SH-SY5Y (cell line): ENCODE results near the gene IFIT1.
A peak's percentile ranks its signal among the peaks of the same experiment; 100 is the strongest.

ENCODE experiments used
- GATA2 ChIP-seq: IDR thresholded peaks from 2 replicates; pipeline ENCODE4 v1.6.1; 2011; ENCODE audit warnings: mild to moderate bottlenecking, low read depth, low read length
- GATA3 ChIP-seq: IDR thresholded peaks from 2 replicates; pipeline ENCODE4 v1.6.1; 2011; ENCODE audit warnings: low read depth, mild to moderate bottlenecking, low read length, moderate library complexity

Gene IFIT1

DNA sequence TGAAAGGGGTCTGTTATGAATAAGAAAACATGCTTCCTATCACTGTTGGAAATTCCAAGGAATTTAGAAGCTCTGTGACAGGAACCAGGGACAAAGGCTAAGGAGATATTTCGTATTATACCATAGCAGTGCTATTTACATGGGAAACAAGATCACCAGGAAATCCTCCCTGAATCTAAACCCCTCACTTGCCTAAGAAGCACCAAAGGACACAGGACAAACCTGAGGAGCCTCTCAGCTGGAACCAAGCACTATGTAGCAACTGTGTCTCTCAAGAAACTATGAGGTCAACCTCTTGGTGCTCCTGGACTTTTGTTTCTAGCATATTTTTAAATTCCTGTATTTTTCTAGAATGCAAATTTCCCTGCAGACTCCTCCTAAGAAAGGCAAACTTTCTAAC lies 35.3 kb upstream of the IFIT1 start:
- TF ChIP-seq GATA3 (no peak), GATA2 (no peak)

DNA sequence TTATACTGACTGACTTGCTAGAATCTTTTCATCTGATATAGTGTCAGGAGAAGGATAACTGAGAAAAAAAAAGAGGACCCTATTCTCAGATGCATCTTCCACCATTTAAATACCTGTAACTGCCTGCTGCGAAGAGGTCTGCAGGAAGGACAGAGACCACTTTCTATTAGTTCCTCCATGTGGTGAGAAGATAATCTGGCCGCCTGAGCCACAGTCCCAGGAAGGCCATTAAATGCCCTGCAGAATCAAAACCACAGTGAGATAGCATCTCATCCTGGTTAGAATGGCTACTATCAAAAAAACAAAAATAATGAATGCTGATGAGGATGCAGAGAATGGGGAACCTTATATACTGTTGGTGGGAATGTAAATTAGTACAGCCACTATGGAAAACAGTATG lies 34.4 kb upstream of the IFIT1 start:
- TF ChIP-seq GATA3 (0 out of 2 replicates have a peak, but pooled peaks have one; percentile 39), GATA2 (peak; percentile 40; the same call in 1 of the 2 replicates)

DNA sequence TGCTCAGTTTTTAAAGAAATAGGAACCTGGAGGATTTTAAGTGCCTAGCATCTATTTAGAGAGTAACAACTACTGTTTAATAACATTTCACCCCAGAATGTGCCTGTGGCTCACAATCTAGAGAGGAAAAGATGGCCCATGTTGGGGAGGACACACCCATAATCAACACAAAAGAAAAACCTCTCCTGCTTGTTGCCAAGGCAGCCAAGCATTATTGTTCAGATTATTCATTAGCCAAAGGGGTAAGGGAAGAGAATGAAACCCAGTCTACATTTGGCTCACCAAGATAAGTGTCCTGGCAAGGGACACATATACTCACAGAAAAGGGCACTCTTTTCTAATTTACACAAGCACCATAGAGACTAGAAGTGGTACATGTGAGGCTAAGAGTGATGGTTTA lies 32.3 kb upstream of the IFIT1 start:
- no peak for TF ChIP-seq GATA3
- no peak for TF ChIP-seq GATA2

DNA sequence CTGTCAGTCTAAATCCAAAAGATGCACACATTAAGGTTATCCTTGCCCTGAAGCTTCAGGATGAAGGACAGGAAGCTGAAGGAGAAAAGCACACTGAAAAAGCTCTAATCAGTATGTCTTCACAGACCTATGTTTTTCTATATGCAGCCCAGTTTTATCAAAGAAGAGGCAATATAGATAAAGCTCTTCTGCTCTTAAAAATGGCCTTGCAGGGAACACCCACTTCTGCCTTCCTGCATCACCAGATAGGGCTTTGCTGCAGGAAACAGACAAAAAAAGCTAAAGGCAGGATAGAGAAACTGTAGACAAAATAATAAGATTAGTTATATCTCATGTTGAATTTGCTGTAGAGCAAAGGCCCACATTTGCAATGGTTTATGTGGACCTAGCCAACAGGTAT lies 29.5 kb upstream of the IFIT1 start:
- TF ChIP-seq GATA2 = no peak
- TF ChIP-seq GATA3 = no peak

DNA sequence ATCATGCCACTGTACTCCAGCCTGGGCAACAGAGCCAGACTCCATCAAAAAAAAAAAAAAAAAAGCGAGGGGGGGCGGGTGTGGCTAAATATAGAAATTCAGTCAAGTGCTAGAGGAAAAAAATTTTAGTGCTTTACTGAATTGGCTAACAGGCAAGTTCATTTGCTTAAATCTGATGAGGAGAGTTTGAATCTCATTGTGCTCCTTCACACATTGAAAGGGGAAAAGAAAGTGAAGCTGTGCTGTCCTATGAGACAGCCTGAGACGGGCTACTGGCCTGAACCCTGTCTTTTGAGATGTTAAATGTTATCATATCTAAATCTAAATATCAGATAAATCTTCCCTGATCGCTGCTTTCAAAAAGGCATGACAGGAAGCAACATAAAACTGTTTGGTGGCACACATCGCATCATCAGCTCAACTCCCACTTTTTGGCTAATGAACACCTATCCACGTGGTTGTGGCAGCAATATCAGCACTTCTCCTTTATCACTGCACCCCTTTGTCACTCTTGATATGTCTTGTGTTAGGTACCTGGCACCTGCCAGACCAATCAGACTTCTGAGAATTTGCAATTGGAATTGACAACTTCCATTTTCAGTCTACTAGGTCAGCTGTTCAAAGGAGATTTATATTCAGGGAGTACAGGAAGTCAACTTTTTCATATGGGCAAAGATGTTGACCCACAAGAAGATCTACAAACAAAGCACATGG lies 28.5 kb upstream of the IFIT1 start:
- TF ChIP-seq GATA2 (no peak), GATA3 (no peak)

DNA sequence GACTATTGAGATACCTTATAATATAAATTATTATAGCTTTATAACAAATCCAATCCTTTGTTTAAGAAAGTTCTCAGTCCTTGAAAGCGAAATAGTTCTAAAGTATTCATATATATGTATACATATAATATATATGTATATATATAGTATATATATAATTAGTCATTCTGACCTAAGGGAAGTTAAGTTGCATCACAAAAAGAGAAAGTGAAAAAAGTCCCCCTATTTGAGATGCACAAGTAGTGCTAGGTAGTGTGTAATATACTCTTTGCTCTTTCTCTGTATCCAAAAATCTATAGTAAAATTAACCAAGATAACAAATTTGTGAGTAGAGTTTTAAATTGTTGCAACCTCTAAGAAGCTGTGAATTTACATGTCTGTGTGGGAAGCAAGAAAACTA lies 27.9 kb upstream of the IFIT1 start:
- TF ChIP-seq GATA2 (no peak), GATA3 (no peak)

DNA sequence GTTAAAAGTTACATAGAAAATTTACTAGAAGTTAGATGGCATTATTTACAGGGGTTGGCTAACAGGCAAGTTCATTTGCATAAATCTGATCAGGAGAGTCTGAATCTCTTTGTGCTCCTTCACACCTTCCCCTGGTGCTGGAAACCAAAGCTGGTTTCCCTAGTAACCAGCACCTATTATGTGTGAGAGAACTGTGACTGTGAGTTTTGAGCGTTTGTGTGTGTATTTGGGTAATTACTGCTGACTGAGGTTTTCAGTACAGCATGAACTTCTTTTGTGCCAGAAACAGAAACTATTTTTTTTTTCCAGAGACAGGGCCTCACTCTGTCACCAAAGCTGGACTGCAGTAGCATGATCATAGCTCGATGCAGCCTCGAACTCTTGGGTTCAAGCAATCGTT lies 24.9 kb upstream of the IFIT1 start:
- TF ChIP-seq GATA3 (no peak), GATA2 (no peak)

DNA sequence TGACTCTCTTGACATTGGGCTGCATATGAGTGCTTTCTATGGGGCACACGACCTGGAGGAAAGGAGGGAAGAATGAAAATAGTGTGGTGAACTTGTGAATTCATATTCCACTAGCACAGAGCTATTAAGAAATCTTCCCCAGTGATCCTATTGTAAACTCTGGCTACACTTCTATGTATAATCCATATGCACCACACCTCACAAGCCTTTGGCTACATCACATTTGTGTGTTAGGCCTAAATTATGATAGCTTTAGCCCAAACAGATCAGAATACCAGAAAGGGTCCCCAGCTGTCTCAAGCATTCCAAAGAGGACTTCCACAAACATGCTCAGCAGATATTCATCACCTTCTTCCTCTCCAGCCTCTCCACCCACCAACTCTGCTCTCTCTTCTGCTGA lies 24.3 kb upstream of the IFIT1 start:
- TF ChIP-seq GATA2 (no peak), GATA3 (no peak)

DNA sequence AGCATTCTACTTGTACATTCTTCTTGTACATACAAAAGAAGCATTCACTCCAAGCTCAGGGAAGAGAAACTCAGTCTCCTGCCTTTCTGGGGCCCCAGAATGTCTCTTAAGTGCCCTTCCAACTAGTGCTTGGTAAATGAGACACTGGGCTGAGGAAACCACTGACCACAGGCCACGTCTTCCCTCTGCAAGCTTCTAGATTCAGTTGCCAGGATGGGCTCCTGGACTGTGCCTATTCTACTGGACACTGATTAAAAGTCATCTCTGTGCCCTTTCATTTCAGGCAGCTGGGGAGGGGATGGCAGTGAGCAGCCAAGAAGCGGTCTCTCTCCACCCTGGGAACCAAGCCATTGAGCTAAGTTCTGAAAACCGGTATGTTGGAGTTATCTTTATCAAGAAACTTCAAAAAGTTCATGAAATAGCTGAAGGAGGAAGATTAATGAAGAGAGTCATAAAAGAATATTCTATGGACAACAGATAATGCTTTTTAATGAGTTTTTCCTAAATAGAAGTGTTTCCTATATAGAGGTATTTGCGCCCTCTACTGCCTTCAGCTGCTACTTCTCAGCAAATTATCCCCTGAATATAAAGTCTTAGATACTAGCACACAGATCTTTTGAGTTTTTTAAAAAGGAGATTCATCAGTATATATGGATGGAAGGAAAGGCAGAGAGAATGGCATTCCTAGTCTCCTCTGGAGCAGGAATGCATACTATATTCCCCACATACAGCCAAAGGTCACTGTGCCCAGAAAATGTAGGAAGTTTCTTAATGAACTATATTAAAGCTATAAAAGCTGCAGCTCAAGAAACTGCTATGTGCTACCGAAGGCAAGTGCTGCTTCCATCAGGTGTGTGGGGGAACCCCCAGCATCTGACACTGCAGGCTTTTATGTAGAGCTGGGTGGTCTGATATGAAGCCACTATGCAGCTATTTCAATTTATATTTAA lies 23.0 kb upstream of the IFIT1 start:
- no peak for TF ChIP-seq GATA2
- no peak for TF ChIP-seq GATA3

DNA sequence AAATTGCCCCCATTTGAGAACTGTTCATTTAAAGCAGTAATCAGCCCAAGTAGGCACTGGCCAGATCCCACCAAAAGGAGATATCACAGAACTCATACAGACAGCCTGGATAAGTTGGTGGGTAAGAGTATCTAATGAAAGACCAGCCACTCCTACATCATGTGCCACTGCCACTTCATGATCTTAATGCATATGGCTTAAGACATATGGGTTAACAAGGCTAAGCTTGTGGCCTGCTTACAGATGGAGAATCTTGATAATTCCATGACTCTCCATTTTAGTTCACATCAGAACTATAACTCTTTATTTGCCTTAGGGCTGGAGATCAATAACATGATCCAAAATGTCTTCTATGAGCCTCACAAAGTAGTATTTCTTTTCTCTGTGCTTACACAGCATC lies 21.3 kb upstream of the IFIT1 start:
- TF ChIP-seq GATA2 (no peak), GATA3 (no peak)

DNA sequence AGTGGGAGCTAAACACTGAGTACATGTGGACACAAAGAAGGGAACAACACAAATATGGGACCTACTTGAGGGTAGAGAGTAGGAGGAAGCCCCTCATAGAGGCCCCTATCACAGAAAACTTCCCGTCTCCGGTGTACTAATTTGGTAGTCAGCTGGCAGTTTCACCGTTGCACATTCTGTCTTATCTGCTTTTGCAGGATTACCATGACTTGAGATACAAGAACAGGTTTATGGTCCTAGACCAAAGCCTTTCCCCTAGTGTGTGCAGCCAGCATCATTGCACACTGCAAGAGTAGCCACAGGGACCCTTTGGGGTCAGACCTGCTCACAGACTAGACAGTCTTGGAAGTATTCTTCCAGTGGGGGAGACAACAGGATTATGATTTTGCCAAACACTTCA lies 20.4 kb upstream of the IFIT1 start:
- TF ChIP-seq GATA2 (no peak), GATA3 (no peak)

DNA sequence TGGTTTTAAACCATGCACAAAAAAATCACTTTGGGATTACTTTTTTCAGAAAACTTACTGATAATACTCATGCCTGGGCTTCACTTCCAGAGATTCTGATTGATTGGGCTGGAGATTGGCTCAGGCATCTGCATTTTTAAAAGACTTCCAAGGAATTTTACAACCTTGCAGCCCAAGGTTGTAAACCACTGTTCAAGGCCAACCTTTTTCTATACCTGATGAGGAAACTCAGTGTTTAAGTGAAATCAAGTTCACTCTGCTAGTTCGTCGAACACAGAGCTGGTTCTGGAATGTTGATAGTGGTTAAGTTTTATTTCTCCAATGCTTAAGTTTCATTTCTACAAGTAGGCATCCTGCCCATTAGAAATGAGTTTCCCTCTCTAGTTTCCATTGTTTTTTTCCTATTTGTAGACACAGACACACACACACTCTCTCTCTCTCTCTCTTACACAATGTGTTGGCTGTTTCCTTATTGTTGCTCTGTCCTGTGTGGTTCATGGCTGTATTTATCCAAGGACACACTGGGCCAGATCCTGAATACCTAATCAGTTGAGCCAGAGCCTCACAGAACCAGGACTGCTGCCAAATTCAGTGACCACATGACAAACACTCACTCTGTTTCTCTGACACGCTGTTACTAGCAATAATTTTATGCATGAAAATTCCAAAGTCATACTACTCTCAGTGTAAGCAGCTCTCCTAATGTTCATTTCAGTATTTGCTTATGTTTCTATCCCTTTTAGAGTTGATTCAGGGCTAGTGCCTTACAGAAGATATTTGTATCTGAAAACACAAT lies 18.3 kb upstream of the IFIT1 start:
- TF ChIP-seq GATA2 (no peak), GATA3 (no peak)

DNA sequence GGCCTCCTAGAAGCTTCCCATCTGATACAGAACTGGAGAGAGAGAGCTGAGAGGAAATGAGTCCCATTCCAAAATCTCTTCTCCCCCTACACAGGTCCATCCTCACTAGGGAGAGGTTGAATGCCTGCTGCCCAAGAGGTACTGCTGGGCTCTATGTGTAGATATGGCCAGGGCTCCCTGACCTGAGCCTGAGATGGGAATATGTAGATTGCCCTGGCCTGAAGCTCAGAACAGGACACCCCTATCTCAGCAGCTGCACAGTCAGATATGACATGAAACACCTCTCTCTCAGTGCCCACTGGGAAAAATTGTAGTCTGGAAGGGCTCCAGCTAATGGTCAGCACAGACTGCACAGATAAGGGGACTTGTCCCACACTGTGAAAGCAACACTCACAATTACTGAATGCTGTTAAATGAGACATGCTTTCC lies 17.7 kb upstream of the IFIT1 start:
- TF ChIP-seq GATA3 (no peak), GATA2 (no peak; the same call in 1 of the 2 replicates)

DNA sequence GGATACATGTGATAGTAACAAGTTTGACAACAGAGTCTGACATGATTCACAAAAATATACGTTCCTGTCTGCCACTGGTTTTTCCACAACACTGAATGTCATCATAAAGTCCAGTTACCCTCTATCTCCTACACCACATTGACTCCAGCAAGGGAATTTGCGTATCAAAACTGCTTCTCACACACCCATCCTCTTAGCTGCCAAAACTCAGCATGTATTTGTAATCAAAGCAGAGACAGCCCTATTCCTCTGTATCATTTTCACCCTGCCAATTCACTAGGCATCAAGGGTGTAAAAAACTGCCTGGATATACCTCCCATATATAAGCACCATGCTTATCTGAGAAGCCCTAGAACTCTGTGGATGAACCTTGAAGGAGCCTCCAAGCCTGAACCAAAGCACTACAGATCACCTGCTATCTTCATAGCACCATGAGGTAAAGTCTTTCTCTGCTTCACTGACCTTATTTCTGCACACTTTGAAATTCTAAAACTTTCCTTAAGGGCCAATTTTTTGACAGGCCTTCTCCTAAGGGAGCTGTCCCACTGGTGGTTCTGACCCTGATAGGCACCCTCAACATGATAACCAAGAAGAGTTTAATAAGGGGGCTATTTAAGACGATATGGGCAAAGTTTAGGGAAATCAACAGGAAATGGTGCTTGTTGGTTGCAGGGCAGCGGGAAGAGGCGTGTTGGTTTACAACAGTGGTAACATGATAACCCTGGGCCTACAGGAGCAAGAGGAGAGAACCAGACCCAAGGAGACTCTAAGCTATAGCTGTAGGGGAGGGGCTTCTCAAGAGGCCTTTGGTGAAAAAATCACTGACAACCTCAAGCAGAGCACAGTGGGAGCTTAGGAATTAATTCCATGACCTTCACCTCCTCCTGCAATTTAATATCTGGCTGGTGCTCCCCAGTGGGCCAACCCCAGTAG lies 14.5 kb upstream of the IFIT1 start, which contains the start of gene IFIT1B:
Gene IFIT1B (plus strand): TSS at position 352 of the 933 bp plus-strand sequence. CDS start 80 bp downstream, at position 432.
- TF ChIP-seq GATA2 = no peak
